Gastroesophageal sphincter (tissue), 3 donors: Measurements from ENCODE around the gene MCUB.

ENCODE experiments used
- EP300 ChIP-seq: sonication (generic); formaldehyde crosslinking; IDR thresholded peaks from one replicate; pipeline ENCODE4 v1.6.1; 2017; ENCODE audit warnings: antibody characterized with exemption, mild to moderate bottlenecking
- POLR2A ChIP-seq, 2 donors: fragments of 450-650 bp; IDR thresholded peaks; one replicate each; pipeline ENCODE4 v1.6.1; 2017; ENCODE audit warnings: antibody characterized with exemption in 2 of 2, mild to moderate bottlenecking in 2 of 2, moderate library complexity in 1 of 2
- POLR2AphosphoS5 ChIP-seq: sonication (generic); formaldehyde crosslinking; IDR thresholded peaks from one replicate; pipeline ENCODE4 v1.6.1; 2017; ENCODE audit warnings: antibody characterized with exemption
- TF ChIP-seq, protein P1 (sequence below), 4 experiments: fragments of 200-600 bp in 2 of 4; fragments of 450-650 bp in 2 of 4; sonication (generic) in 1 of 4; IDR thresholded peaks; one replicate each; pipeline ENCODE4 v1.5.1; 2017 to 2019; ENCODE audit warnings: antibody characterized with exemption in 4 of 4, mild to moderate bottlenecking in 2 of 4, moderate library complexity in 2 of 4

DNA sequence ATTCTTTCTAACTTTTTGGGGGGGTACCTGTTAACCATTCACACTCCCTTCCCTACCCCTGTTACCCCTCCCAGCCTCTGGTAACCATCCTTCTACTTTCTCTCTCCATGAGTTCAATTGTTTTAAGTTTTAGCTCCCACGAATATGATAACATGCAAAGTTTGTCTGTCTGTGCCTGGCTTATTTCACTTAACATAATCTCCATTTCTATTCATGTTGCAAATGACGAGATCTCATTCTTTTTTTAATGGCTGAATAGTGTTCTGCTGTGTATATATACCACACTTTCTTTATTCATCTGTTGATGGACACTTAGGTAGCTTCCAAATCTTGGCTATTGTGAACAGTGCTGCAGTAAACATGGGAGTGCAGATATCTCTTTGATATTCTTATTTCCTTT is 41.3 kb downstream of the MCUB start:
- TF ChIP-seq, protein P1, sequence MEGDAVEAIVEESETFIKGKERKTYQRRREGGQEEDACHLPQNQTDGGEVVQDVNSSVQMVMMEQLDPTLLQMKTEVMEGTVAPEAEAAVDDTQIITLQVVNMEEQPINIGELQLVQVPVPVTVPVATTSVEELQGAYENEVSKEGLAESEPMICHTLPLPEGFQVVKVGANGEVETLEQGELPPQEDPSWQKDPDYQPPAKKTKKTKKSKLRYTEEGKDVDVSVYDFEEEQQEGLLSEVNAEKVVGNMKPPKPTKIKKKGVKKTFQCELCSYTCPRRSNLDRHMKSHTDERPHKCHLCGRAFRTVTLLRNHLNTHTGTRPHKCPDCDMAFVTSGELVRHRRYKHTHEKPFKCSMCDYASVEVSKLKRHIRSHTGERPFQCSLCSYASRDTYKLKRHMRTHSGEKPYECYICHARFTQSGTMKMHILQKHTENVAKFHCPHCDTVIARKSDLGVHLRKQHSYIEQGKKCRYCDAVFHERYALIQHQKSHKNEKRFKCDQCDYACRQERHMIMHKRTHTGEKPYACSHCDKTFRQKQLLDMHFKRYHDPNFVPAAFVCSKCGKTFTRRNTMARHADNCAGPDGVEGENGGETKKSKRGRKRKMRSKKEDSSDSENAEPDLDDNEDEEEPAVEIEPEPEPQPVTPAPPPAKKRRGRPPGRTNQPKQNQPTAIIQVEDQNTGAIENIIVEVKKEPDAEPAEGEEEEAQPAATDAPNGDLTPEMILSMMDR (IDR thresholded peaks at IDR 0.05) = no peak
- TF ChIP-seq POLR2A (IDR thresholded peaks at IDR 0.05) = no peak
- no peak for TF ChIP-seq POLR2AphosphoS5
- no peak for TF ChIP-seq EP300
